ENCODE data around the gene ADNP2.

GRCh38 chr18:80074697-80075096 is 34.4 kb upstream of the ADNP2 start:
- TF ChIP-seq POLR2A (IDR thresholded peaks at IDR 0.05; ENCODE audit: low read length) (no peak), GATA1 (IDR thresholded peaks at IDR 0.05; ENCODE audit: low read depth, low read length) (no peak)

All from erythroblast (primary cell).